Omental fat pad (tissue), 4 donors: ENCODE results near the gene LPCAT2. TPM values are rescaled to one million over a fixed set of nuclear protein-coding genes. Genes with fewer than 3 reads are reported as not detected.

Source experiments
- ATAC-seq: fragments of 150-250 bp; one replicate; pipeline ENCODE4 v1.9.1; 2016; ENCODE audit warnings: mild to moderate bottlenecking, moderate library complexity; ENCODE audit not compliant: low FRiP score
- DNase-seq: peaks from one replicate; pipeline ENCODE4 v3.0.0-alpha.2; 2019; ENCODE audit warnings: low spot score
- CTCF ChIP-seq, 3 donors: fragments of 450-650 bp; IDR thresholded peaks; one replicate each; pipeline ENCODE4 v1.5.1; 2016 to 2017; ENCODE audit warnings: antibody characterized with exemption in 3 of 3, mild to moderate bottlenecking in 3 of 3, moderate library complexity in 2 of 3
- total RNA-seq, 4 donors: library from RNA; depleted of rRNA; stranded (reverse); fragments of >200 nt; gene quantifications; one replicate each; pipeline ENCODE4 v1.1.0, GENCODE V29; 2016

Gene LPCAT2
- total RNA-seq, 4 donors from 2014 or later = 9.6 to 20.5 (median 15.9) TPM

GRCh38 chr16:55530316-55530856, 21.5 kb downstream of the LPCAT2 start:
- TF ChIP-seq CTCF (IDR thresholded peaks at IDR 0.05) = no peak
- DNase-seq (no peak), ATAC-seq (no peak)

- TF ChIP-seq CTCF (IDR thresholded peaks at IDR 0.05) = no peak
- ATAC-seq (no peak), DNase-seq (no peak)
Measured at GRCh38 chr16:55532227-55532626, 23.4 kb downstream of the LPCAT2 start.

GRCh38 chr16:55534756-55535155, 25.9 kb downstream of the LPCAT2 start:
- DNase-seq (no peak), ATAC-seq (no peak)
- no peak for TF ChIP-seq CTCF (IDR thresholded peaks at IDR 0.05)

- TF ChIP-seq CTCF (IDR thresholded peaks at IDR 0.05) = no peak
- ATAC-seq (no peak), DNase-seq (no peak)
Measured at GRCh38 chr16:55539049-55539448, 30.2 kb downstream of the LPCAT2 start.

GRCh38 chr16:55539488-55539887, 30.6 kb downstream of the LPCAT2 start:
- no peak for TF ChIP-seq CTCF (IDR thresholded peaks at IDR 0.05)
- DNase-seq (no peak), ATAC-seq (no peak)

GRCh38 chr16:55540221-55540620, 31.3 kb downstream of the LPCAT2 start:
- DNase-seq (no peak), ATAC-seq (no peak)
- TF ChIP-seq CTCF (IDR thresholded peaks at IDR 0.05) = no peak

- peak; percentile 37 for ATAC-seq
- TF ChIP-seq CTCF (IDR thresholded peaks at IDR 0.05) = no peak
Measured at GRCh38 chr16:55542459-55543082, 33.7 kb downstream of the LPCAT2 start.

More at GRCh38 chr16:55542459-55543082, 33.7 kb downstream of the LPCAT2 start:
- DNase-seq = no peak
